ENCODE results near the gene AIPL1. TPM values are rescaled to one million over a fixed set of nuclear protein-coding genes. Genes with fewer than 3 reads are reported as not detected.

AIPL1 gene
- total RNA-seq, 4 donors from 2014 or later: not detected

- TF ChIP-seq CTCF (IDR thresholded peaks at IDR 0.05): no peak
- no peak for TF ChIP-seq EP300 (IDR thresholded peaks at IDR 0.05)
- no peak for TF ChIP-seq POLR2A (IDR thresholded peaks at IDR 0.05)
- Histone ChIP-seq H3K9me3 (peaks cover 0 to 12% (median 0%) of the 10 kb centered on the region in 4 donors), H3K4me1 (no peaks in the 10 kb centered on the region), H3K4me3 (no peak overlapping the region), H3K27me3 (no peaks in the 10 kb centered on the region), H3K27ac (no peak overlapping the region), H3K36me3 (no peaks in the 10 kb centered on the region)
- WGBS, 2 donors: 27 to 34% methylated on average over 13 of the region's 13 CpGs
- no peak for DNase-seq (ENCODE audit: low spot score in 2 of 2)
These were observed 42.1 kb downstream of the AIPL1 start for GRCh38 chr17:6392609-6393350.

- no peaks in the 10 kb centered on the region for H3K36me3 ChIP-seq
- WGBS, 2 donors: 81 to 84% methylated on average over 11 of the region's 11 CpGs
These were observed 46.5 kb downstream of the AIPL1 start for GRCh38 chr17:6388416-6388815.

GRCh38 chr17:6387858-6388257 lies 47.1 kb downstream of the AIPL1 start:
- Histone ChIP-seq H3K4me1 (no peaks in the 10 kb centered on the region), H3K27ac (no peak overlapping the region), H3K4me3 (no peak overlapping the region), H3K9me3 (peaks cover 0 to 10% (median 0%) of the 10 kb centered on the region in 4 donors), H3K36me3 (no peaks in the 10 kb centered on the region), H3K27me3 (no peaks in the 10 kb centered on the region)
- TF ChIP-seq EP300 (IDR thresholded peaks at IDR 0.05) (no peak), CTCF (IDR thresholded peaks at IDR 0.05) (no peak), POLR2A (IDR thresholded peaks at IDR 0.05) (no peak)
- 63 to 64% methylated on average over 8 of the region's 8 CpGs for WGBS, 2 donors
- no peak for DNase-seq (ENCODE audit: low spot score in 2 of 2)

More at GRCh38 chr17:6388416-6388815, 46.5 kb downstream of the AIPL1 start:
- no peaks in the 10 kb centered on the region for H3K27me3 ChIP-seq
- TF ChIP-seq CTCF (IDR thresholded peaks at IDR 0.05): no peak
- no peak for TF ChIP-seq EP300 (IDR thresholded peaks at IDR 0.05)
- TF ChIP-seq POLR2A (IDR thresholded peaks at IDR 0.05): no peak
- no peak for DNase-seq (ENCODE audit: low spot score in 2 of 2)
- H3K4me1 ChIP-seq: no peaks in the 10 kb centered on the region
- H3K9me3 ChIP-seq: peaks cover 0 to 10% (median 0%) of the 10 kb centered on the region in 4 donors
- H3K27ac ChIP-seq: no peak overlapping the region
- H3K4me3 ChIP-seq: no peak overlapping the region

- Histone ChIP-seq H3K27ac (no peak overlapping the region), H3K4me3 (no peak overlapping the region), H3K4me1 (no peaks in the 10 kb centered on the region), H3K9me3 (peaks cover 0 to 10% (median 0%) of the 10 kb centered on the region in 4 donors), H3K27me3 (no peaks in the 10 kb centered on the region), H3K36me3 (no peaks in the 10 kb centered on the region)
- DNase-seq (ENCODE audit: low spot score in 2 of 2): no peak
- no peak for TF ChIP-seq CTCF (IDR thresholded peaks at IDR 0.05)
- TF ChIP-seq POLR2A (IDR thresholded peaks at IDR 0.05): no peak
- no peak for TF ChIP-seq EP300 (IDR thresholded peaks at IDR 0.05)
- WGBS, 2 donors: 79 to 86% methylated on average over 4 of the region's 4 CpGs
These were observed 47.5 kb downstream of the AIPL1 start for GRCh38 chr17:6387442-6387841.

GRCh38 chr17:6386041-6386630 lies 48.8 kb downstream of the AIPL1 start:
- no peak for DNase-seq (ENCODE audit: low spot score in 2 of 2)
- H3K27me3 ChIP-seq: no peaks in the 10 kb centered on the region
- WGBS, 2 donors: 83 to 87% methylated on average over 9 of the region's 9 CpGs

More at GRCh38 chr17:6386041-6386630, 48.8 kb downstream of the AIPL1 start:
- Histone ChIP-seq H3K4me1 (no peaks in the 10 kb centered on the region), H3K36me3 (no peaks in the 10 kb centered on the region), H3K4me3 (no peak overlapping the region), H3K27ac (no peak overlapping the region), H3K9me3 (peaks cover 0 to 5% (median 0%) of the 10 kb centered on the region in 4 donors)
- TF ChIP-seq POLR2A (IDR thresholded peaks at IDR 0.05): no peak
- TF ChIP-seq EP300 (IDR thresholded peaks at IDR 0.05): no peak
- no peak for TF ChIP-seq CTCF (IDR thresholded peaks at IDR 0.05)
